HG03571 (cell line): ENCODE data around the gene IQCE.
"Not testable (repeated sequence)": the region's sequence is repeated elsewhere in the genome, so short reads cannot be mapped to it uniquely, and the experiment has no call there.

ENCODE experiments used
- ATAC-seq: cut with Tn5 transposase; IDR thresholded peaks from one replicate; pipeline ENCODE4 v1.9.1; 2021; ENCODE audit not compliant: unreplicated experiment

Gene IQCE

DNA sequence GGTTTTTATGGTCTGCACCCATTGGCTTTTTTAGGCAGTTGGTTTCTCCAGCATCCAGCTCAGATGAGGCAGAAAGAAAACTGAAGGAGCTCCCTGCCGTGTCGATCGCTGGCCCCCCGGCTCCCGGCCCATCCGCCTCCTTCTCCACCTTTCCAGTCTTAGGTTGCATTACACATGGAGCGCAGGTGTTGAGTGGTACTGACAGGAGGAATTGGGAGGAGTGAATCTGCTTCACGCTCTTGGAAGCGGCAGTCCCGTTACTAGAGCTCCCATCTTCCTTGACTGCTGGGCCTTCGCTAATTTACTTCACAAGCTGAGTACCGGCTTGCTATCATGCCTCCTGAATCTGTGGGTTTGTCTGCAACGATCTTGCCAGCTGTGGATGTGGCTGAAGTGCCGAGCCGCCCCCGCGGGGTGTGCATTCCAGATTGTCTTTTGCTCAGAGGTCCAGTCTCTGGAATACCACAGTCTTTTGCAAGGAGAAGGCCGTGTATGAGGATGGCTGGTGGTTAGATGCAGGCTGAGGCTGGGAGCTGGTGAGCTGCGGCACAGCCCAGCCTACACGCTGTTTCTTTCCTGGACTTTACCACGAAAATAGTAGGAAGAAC, 17.1 kb downstream of the IQCE start:
- no peak for ATAC-seq

DNA sequence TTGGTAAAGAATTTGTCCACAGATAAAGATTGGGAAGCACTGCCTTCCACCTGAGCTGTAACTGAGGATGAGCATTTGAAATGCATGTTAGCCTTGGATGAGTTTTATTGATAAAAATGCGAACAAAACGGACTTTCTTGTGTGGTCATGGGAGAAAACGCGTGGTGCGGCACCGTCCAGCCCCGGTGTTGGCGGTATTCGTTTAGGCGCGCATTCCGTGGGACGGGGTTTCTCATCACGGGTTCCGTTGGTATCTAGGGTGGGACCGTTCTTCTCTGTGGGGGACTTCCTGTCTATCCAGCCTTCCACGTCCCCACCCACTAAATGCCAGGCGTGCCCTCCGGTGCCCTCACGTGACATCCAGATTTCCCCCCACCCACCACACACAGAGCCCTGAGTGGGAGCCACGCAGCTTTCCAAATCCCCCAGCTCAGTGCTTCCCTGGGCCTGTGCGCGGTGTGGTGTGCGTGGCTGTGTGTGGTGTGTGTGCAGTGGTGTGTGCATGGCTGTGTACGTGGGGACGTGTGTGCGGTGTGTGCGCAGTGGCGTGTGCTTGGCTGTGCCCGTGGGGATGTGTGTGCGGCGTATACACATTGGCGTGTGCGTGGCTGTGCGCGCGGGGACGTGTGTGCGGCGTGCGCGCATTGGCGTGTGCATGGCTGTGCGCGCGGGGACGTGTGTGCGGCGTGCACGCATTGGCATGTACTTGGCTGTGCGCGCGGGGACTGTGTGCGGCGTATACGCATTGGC, 18.1 kb downstream of the IQCE start:
- no peak for ATAC-seq

- no peak for ATAC-seq
Measured at GRCh38 chr7:2577914-2578680, 19.3 kb downstream of the IQCE start.

GRCh38 chr7:2580636-2581035, 21.9 kb downstream of the IQCE start:
- no peak for ATAC-seq

GRCh38 chr7:2582006-2582735, 23.4 kb downstream of the IQCE start:
- ATAC-seq: no peak

- ATAC-seq: no peak
Measured at GRCh38 chr7:2583798-2584580, 25.2 kb downstream of the IQCE start.

DNA sequence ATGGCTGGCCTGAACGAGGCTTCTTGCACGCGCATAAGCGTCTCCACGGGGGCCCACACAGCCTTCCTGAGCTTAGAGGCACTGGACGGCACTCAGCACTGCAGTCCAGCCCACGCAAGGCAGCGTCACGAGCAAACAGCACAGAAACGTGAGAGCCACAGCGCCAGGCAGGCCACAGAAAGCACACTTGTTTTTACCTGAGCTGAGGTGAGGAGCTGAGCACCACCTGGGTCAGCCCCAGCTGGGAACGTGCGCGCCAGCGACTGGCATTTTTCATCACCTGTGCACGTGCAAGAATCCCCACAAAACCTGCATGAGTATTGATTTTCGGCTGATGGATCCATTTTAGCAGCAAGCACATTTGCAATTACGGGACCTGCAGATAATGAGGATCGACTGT, 26.7 kb downstream of the IQCE start:
- ATAC-seq: no peak

GRCh38 chr7:2586326-2587020, 27.7 kb downstream of the IQCE start:
- ATAC-seq: no peak

DNA sequence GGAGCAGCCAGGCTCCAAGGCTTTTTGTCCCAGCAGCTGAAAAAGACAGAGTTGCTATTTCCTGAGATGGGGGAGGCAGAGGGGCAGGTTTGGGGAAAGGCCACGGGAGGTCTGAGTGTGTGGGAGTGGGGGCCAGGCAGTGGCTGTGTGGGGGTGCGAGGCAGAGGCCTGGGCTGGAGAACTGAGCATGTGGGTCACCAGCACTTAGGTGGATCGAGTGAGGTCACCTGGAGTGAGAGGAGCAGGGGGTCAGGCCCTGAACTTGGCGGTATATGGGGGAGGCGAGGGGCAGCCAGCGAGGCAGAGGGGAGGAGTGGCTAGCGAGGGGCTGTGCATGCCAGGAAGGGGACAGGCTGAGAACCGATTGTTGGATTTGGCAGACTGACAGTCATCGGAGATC, 28.4 kb downstream of the IQCE start:
- no peak for ATAC-seq

DNA sequence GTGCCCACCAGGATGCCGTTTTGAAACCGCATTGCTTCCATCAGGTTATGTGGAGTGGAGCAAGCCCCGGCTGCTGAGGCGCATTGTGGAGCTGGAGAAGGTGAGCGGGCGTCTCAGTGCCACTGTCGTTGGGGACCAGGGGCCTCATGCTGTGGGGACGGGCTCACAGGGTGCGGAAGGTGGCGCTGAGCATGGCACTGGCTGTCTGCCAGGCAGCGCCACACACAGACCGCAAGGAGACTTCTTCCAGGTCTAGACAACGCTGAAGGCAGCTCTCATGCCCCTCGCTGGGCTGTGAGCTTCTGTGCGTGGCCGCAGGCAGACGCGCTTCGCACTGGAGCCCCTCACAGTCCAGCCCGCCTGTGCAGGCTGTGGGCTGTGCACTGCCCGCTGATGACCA, 29.0 kb downstream of the IQCE start:
- ATAC-seq: no peak

DNA sequence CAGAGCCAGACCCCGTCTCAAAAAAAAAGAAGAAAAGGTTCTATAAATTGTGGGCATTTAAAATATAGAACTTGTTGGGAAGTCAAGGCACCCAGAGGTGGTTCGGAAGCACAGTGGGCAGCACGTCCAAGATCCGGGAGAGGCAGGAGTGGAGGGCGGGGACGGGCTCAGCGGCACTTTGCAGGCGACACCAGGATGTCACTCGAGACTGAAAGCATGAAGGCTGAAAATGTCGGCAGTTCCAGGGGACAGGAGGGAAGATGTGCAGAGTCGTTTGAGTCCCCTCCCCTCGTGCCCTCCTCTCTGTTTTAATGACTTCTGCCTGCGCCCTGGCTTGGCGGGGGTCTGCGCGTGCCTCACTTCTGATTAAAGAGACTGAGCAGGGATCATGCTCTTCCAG, 30.6 kb downstream of the IQCE start:
- no peak for ATAC-seq

DNA sequence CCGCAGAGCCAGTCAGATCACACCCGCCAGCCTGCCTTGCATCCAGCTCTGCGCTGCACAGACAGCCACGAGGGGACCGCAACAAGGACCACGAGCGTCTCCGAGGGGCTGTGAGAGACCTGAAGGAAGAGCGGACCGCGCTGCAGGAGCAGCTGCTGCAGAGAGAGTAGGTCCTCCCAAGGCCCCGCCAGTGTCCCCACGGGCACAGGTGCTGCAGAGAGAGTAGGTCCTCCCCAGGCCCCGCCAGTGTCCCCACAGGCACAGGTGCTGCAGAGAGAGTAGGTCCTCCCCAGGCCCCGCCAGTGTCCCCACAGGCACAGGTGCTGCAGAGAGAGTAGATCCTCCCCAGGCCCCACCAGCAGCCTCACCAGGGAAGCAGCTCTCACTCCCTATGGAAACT, 31.2 kb downstream of the IQCE start:
- not testable (repeated sequence) for ATAC-seq

DNA sequence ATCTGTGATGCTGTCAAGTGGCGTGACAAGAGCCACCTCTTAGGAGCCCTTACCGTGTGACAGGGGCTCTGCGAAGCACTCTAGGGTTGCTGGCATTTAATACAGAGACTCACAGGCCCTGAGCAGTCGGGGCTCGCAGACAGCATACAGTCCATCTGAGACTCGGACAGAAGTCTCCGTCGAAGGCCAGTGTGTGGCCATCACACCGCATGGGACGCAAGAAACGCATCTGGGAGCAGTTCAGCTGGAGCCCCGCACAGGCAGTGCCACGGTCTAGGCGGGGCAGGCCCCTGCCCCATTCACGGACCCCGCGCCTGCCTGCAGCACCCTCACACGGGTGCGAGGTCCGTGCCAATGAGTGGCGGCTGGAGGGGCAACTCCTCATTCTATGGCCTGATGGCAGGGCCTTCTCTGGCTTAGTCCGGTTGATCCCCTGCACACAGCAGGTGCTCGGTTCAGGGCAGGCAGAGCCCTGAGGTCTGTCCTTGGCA, 33.6 kb downstream of the IQCE start:
- no peak for ATAC-seq

DNA sequence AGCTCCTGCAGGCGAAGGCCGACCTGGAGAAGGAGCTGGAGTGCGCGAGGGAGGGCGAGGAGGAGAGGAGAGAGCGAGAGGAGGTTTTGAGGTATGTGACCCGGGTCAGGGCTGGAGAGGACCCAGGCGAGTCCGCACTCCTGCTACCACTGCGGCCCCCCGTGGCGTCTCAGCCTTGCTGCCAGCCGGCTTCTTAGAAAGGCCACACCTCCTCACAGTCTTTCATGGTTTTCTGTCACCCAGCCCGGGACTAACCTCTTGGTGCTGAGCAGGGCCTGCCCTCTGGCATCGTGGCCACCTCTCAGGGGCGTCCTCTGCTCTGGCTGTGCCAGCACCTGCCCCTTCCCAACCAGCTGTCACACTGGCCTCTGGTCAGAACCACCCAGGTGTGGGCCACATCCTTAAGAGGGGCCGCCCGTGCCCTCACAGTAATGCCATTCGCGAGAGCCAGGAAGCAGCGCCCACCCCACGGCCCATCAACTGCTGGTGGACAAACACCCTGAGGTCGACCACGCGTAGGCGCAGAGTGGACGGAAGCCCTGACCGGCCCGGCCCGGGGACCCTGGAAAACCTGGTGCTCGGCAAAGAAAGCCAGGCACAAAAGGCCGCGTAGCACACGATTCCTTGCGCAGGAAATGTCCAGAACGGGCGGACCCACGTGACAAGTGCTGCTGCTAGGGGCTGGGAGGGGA, 34.4 kb downstream of the IQCE start:
- no peak for ATAC-seq

DNA sequence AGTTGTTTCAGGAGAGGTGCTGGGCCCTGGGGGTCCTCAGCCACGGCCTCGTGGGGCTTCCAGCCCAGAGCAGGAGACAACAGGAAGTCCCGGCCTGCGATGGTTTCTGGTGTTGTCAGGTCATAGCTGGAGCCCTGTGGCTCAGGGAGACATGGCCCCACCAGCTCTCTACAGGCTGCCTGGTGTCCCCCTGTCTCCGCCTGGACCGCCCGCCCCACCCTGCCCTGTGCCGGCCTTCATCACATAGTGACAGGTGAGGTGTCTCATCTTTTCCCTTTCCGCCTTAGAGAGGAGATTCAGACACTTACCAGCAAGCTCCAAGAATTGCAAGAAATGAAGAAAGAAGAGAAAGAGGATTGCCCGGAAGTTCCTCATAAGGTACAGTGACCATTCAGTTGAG, 35.8 kb downstream of the IQCE start:
- no peak for ATAC-seq

GRCh38 chr7:2595258-2595860, 36.6 kb downstream of the IQCE start:
- no peak for ATAC-seq

DNA sequence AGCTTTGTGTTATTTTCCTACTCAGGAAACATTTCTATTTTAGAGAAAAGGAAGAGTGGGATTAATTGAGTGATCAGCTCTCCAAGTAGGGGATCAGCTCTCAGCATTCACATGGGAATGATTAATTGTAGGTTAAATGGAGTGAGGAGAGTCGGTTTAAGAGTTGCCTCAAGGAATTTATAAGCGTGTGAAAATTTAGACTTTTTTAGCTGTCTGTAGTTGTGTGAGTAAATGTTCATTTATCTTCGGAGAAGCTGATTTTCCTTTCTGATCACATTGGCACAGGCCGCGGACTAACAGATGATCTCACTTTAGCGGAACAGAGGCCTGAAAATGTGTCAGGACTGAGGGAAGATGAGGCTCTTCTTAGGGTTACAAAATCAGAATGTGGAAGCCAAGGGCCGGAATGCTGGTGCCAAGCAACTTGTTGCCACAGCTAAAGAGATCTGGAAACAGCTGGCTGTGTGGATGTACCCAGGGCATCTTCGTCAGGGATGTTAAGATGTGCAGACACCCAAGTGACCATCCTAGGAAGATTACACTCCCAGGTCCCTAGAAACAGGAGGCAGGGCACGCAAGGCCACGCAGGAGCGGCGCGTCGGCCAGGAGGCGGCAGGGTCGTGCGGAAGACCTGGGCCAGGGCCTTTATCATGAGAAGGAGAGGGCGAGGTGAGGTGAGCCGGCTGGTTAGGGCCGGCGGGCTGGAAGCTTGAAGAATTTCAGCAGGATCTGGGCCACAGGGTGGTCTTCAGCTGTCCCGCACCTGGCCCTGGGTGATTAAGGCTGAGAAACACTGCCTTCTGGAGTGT, 37.9 kb downstream of the IQCE start:
- no peak for ATAC-seq

- no peak for ATAC-seq
Measured at GRCh38 chr7:2597273-2597640, 38.5 kb downstream of the IQCE start.
